EH (cell line): ENCODE measurements around the gene MAP3K4.
"Not testable (repeated sequence)": the region's sequence is repeated elsewhere in the genome, so short reads cannot be mapped to it uniquely, and the experiment has no call there.

Experiments
- DNase-seq: peaks from one replicate; pipeline ENCODE4 v3.0.0-alpha.2; 2015; ENCODE audit warnings: low read depth

Gene MAP3K4

GRCh38 chr6:160967833-160968232, 23.7 kb upstream of the MAP3K4 start:
- no peak for DNase-seq

DNA sequence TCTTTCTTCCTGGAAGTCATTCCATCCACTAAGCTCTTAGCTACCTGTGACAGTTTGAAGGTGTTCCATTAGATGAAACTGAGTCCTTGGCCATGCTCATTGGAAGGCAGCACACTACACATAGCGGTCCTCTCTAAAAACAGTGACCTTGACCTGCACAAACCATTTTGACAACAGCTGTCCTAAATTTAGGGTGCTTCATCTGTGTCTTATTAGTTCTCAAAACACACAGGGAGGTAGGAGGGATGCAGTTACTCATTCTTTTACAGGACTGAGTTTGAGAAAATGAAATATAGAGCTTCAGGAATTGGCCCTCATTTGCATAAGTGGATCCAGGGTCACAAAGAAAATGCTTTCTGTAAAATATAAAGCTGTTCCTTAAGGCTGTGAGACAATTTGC, 20.4 kb upstream of the MAP3K4 start:
- peak; percentile 8 for DNase-seq

- peak; percentile 90 for DNase-seq
Measured at GRCh38 chr6:160972111-160972510, 19.5 kb upstream of the MAP3K4 start.

DNA sequence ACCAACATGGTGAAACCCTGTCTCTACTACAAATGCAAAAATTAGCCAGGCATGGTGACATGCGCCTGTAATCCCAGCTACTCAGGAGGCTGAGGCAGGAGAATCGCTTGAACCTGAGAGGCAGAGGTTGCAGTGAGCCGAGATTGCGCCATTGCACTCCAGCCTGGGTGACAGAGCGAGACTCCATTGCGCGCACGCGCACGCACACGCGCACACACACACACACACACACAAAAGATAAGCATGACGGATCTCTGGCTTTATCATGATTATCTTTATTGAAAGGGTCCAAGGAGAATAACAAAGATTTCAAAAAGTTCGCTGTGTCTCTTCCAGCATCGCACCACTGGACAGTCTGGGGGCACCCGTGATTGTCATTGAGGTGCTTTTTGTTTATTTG, 19.0 kb upstream of the MAP3K4 start:
- not testable (repeated sequence) for DNase-seq

- peak; percentile 59 for DNase-seq
Measured at GRCh38 chr6:160973311-160974250, 18.0 kb upstream of the MAP3K4 start.

GRCh38 chr6:160974304-160974771, 17.2 kb upstream of the MAP3K4 start:
- peak; percentile 98 for DNase-seq

- DNase-seq: no peak
Measured at GRCh38 chr6:160975162-160975561, 16.4 kb upstream of the MAP3K4 start.

GRCh38 chr6:160975961-160976360, 15.6 kb upstream of the MAP3K4 start:
- not testable (repeated sequence) for DNase-seq

GRCh38 chr6:160978141-160978901, 13.2 kb upstream of the MAP3K4 start:
- peak; percentile 77 for DNase-seq

DNA sequence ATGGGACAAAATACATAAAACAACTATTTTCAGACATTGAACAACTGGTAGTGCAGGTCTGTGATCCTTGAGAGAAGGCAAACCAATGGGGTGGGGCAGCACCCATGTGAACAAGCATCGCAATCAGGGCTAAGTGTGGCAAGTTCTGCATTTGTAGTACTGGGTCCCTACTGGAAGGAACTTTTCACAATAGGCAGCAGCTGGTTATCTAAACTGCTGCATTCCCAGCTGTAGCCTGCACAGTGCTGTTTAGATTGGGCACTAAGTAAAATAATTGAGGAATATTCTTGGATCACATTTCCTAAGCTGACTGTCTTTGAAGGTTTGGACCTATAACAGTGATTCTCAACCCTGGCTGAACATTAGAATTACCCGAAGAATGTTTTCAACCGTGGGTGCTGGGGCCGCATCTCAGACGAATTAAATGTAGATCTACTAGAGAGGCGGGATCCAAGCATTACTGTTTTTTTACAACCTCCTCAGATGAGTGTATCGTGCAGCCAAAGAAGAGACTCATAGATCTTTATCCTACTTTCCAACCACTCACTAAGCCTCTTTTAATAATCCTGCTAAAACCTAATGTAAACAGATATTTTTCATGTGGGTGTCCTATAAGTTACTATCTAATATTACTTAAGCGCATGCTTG, 12.4 kb upstream of the MAP3K4 start:
- peak; percentile 44 for DNase-seq

DNA sequence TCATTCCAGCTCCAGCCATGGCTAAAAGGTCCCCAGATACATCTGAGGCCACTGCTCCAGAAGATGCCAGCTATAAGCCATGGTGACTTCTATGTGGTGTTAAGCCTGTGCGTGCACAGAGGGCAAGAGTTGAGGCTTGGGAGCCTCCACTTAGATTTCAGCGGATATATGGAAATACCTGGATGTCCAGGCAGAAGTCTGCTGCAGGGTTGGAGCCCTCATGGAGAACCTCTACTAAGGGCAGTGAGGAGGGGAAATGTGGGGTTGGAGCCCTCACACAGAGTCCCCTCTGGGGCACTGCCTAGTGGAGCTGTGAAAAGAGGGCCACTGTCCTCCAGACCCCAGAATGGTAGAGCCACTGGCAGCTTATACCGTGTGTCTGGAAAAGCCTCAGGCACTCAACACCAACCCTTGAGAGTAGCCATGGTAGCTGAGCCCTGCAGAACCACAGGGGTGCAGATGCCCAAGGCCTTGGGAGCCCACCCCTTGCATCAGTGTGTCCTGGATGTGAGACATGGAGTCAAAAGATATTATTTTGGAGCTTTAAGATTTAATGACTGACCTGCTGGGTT, 8.1 kb upstream of the MAP3K4 start:
- not testable (repeated sequence) for DNase-seq

DNA sequence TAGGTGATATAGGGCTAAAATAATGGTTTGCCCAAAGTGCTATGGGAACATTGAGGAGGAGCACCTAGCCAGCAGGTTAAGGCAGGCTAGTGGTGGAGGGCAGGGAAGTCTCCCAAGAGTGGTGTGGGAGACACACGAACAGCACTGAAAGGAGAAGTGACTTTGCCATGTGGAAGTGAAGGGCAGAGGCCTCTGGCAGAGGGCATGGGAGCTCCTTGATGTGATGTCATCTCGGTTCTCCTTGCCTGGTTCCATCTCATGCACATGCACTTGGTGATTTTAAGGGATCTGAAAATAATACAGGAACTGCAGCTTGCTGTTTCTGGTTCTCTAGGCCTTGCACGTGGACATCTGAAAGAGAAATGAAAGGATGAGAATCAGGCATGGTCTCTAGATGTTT, 4.7 kb upstream of the MAP3K4 start:
- DNase-seq: no peak

DNA sequence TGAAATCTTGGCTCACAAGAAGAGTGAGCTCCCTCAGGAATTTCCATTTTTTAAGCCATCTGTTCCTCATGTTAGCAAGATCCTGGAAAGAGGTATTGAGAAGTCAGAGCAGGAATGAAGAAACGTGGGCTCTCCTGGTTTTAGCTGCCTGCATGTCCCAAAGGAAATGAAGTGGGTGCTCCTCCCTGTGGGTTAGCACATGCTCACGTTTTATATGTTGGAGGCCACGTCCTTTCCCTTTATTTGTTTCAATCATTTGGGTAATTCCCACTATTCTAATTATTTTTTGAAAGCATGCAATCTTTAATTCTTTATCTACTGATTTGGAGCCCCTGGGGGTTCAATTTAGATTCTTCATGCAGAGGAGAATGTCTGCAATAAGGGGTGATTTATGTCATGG, 4.3 kb upstream of the MAP3K4 start:
- no peak for DNase-seq

DNA sequence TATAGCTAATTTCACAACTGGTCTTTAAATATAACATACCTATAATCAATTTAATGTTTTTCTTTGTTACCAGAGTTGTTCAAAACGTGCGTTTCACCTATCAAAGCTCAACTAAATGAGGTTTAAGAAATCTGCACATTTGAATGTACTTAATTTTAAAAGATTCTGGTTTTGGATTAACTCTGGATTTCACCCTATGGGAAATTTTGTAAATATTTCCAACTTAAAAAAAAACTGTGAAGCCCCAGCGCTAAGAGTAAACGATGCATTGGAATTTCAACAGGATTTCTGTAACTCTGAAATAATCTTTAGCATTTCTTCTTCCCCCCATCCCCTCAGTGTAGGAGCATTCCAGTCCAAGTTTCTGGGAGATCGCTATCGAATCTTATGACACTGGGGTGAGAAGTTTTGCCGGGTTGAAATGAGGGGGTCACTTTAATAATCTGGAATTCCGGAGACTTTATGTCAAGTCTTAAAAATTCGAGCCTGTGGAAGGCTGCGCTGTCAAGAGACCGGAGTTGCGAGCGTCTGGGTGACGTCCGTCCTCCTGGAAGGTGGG, 643 bp upstream of the MAP3K4 start:
- no peak for DNase-seq

DNA sequence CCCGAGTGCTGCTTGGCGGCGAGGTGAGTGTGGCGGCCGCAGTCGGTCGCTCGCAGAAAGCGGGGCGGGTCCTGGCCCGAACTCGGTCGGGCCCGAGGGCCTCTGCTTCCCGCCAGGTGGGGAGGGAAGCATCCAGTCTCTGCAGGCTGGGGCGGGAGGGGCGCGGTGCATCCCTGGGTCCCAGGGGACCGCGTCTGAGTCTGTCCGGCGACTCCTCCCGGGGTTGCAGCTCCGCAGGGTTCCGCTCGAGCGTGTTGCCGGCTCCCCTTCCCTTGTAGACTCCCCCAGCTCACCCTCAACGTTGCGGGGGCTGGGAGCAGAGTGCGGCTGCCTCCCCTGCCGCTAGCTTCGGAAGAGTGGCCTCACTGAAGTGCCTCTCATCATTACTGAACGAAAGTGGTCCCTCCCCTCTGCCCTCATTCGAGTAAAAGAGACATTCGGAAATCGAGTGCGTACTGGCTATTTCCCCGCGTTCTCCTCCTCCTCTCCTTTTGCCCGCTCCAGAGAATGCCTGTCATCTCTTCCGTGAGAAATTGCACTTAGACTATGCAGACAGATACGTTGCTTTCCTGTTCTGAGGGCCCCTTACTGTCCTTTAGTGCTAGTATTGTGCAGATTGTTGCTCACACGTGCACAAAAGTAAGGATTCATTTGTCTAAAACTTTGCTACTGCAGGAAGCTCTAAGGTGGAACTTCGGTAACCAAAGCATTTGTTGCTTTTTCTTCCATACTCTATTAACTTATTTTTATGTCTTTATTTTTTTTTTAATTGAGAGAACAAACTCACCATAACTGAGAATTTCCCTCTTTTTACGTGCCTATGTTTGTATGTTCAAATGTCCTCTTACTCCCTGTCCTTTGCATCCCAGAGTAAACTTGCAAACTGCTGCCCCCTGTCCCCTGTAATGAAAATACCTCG, 751 bp downstream of the MAP3K4 start:
- peak; percentile 77 for DNase-seq

GRCh38 chr6:160992980-160993314, 1.4 kb downstream of the MAP3K4 start:
- DNase-seq: no peak

DNA sequence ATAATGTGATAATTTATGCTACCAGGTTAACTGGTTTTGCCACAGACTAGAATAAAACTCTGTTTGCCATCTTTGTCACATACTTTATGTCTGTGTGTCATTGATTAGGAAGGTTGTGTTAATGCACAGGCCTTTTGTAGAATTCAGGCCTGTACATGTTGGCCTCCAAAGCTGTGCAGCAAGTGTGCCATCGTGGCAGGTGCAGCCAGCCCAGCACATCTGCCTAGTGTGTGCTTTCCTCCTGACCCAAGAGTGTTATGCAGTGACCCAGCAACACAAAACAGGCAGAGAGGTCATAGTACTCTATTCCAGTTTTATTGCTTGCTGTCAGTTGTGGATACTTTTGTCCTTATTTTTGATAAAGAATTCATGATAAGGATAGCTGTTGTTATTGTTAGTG, 3.7 kb downstream of the MAP3K4 start:
- DNase-seq: no peak

GRCh38 chr6:160996131-160996601, 4.6 kb downstream of the MAP3K4 start:
- DNase-seq: no peak

DNA sequence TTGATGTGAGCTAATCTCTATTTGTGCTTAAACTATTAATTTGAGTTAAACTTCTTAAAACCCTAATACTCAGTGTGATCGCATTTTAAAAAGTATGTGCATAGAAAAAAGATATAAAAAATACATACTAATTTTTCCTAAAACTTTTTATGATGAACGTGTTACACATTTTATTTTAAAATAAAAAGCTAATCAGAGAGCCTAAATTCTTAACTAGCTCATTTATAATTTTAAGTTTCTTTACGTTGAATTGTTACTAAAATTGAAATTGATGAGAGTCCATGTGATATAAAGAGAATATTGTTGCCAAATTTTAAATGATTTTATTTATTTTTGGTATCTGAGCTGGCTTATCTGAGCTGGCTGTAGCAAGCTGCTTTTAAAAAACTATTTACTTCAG, 6.6 kb downstream of the MAP3K4 start:
- DNase-seq: no peak

DNA sequence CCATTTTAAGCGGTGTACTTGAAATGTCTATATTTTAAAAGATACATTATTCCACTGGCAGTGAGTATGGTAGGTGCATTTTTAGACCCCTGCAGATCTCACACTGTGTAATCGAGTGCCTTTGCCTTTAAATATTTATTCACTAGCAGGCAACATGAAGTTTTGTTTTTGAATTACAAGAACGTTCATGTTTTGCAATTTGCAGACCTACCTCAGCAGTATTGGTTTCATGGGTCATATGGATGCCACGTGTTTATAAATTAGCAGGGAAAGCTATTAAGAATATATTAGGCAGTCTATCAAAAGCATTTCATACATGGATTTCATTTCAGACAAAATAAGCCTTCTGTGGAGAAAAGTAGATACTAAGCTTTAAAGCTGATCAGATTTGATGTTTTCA, 7.2 kb downstream of the MAP3K4 start:
- DNase-seq: no peak

- DNase-seq: no peak
Measured at GRCh38 chr6:160999516-160999915, 7.9 kb downstream of the MAP3K4 start.
